Amniotic epithelial cell (primary cell): ENCODE data around the gene ZNF521.

ENCODE experiments used
- DNase-seq: peaks from one replicate; pipeline ENCODE4 v3.0.0-alpha.2; 2010; ENCODE audit warnings: low read depth

Gene ZNF521

GRCh38 chr18:25225151-25225550, 126.8 kb downstream of the ZNF521 start:
- no peak for DNase-seq

- no peak for DNase-seq
Measured at GRCh38 chr18:25223899-25224886, 127.8 kb downstream of the ZNF521 start.

- DNase-seq, result no peak
Measured at GRCh38 chr18:25223211-25223610, 128.8 kb downstream of the ZNF521 start.

GRCh38 chr18:25222648-25223047, 129.3 kb downstream of the ZNF521 start:
- DNase-seq, result no peak

DNA sequence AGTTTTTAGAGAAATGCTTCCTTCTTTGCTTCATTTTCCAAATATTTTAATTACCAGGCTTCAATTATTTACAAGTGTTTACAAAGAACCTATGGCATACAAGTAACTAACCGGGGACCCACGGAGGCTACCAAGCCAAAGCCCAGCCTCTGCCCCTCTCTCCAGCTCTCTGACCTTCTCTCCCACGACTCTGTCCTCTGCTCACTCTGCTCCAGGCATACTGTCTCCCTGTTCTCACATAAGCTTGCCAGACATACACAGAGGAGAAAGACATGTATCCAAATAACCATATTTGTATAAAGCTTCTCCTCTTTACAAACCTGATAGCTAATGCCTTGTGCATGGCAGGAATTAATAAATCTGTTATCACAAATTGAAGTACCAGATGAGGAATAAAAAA, 141.3 kb downstream of the ZNF521 start:
- no peak for DNase-seq

DNA sequence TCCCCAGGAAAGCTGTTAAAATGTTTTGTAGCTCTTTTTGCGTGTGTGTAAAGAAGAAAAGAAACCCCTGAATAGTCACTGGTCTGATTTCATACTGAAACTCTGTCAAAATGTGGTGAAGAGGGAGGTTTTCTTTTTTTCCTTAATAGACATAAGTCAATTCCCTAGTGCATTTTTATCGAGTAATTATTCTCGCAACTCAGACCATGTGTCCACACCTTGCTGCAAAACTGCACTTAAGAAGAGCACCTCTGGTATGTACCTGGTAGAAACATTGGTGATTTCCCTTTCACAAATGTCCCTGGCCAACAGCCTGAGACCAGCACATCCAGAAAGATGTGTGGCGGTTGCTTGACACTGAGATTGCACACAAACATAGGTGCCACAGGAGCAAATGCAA, 159.9 kb downstream of the ZNF521 start:
- no peak for DNase-seq

DNA sequence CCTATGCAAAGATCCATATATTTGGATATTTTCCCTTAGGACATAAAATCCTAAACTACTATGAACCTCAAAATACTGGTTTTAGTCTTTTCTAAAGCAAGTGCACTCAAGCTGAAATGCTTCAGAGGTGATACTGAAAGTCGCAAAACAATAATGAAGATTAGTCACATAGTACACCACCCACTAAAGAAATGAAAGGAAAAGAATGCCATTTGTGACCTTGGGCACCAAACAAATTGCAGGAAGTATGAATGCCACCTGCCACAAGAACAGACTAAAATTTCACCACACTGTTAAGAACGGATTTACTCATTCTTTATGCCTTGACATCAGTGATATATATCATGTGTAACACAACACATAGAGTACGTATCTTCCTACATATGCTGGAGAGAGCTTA, 161.5 kb downstream of the ZNF521 start:
- no peak for DNase-seq

- no peak for DNase-seq
Measured at GRCh38 chr18:25189391-25190185, 162.4 kb downstream of the ZNF521 start.

GRCh38 chr18:25187521-25188192, 164.3 kb downstream of the ZNF521 start:
- no peak for DNase-seq

GRCh38 chr18:25186871-25187270, 165.1 kb downstream of the ZNF521 start:
- no peak for DNase-seq

DNA sequence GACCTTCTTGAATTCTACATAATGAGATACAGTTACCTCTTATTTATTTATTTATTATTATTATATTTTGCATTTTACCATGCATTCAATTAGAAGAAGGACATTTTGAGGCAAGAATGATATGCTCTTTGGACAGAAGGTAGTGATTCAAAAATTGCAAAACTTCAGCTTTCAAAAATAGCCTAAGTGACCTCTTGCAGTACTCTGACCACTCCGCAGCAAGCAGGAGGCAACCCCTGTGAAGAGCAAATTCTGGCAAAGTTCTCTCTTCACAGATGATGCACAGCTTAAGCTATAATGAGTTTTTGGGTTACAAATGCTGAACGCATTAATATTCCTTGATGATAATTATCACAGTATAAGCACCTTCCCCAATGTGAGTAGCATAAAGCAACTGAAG, 170.0 kb downstream of the ZNF521 start:
- DNase-seq, result no peak

DNA sequence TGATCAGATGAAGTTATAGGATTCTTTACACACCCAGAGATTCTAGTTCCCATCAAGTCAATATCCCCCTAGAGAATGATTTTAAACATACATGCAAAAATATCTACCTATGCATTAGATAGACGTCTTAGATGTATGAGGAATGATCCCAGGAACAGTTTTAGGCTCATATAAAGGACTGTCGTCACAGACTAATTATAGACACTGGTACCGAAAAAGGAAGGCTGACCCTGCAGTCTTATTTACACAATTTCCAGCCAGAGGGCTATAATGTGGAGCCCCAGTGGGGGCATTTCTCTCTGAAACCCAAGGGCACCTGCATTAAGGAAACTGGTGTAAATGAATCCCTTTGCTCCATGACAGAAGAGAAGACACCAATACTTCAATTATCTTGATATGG, 170.4 kb downstream of the ZNF521 start:
- no peak for DNase-seq

GRCh38 chr18:25180973-25181548, 170.9 kb downstream of the ZNF521 start:
- DNase-seq, result peak; percentile 64

- no peak for DNase-seq
Measured at GRCh38 chr18:25177631-25178030, 174.3 kb downstream of the ZNF521 start.

DNA sequence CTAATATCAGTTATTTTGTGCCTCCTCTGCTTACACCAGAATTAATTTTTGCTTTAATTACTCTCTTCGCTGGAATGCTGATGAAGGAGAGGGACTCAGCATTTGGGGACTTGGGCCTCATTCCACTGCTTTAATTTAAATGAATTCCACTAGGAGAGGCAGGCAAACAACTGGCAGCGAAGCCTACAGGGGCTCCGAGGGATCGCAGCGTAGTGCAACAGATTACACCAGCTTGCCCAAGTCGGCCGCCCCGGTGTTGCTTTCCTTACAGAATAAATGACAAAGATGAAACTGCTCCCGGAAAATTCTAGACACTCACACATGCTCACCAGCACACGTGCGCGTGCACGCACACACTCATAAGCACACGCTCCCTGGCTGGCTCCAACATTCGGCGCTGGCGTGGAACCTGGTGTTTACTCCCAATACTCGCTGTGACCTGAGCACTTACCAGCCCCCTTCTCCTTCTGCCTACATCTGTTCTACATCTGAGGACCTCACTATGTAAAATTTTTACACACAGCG, 175.4 kb downstream of the ZNF521 start:
- DNase-seq, result no peak

GRCh38 chr18:25175558-25176517, 176.1 kb downstream of the ZNF521 start:
- no peak for DNase-seq

DNA sequence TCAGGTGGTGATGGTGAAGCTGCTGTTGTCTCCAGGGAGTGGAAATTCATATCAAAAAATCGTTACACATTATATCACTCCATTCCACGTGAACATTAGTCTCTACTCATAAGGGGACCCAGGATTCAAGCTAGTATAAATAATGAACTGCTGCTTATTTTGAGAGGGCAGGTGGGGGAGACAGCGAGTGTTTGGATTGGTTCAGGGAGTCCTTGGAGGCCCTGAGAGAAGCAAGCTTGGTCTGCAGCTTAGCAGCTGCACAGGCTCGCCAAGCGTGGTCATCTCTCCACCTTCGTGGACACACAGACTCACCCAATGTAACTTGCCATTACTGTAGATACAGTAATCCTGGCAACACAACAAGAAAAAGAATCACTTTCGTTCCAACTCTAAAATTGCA, 177.6 kb downstream of the ZNF521 start:
- no peak for DNase-seq

DNA sequence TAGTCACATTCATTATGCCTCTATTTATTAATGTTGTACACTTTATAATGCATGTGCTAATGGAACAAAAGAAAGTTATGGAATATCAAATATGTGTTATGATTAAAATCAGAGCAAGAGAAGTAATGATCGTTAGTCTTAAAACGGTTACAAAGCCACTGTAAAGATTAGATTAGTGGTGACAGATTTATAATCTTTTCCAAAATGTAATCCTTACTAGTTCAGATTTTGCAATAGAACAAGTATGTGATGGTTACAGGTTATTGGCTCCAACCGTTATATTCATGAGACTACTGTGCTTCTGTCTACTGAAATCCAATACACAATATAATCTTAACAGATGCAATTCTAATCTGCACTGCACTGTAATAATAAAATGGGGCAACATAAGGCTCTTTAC, 180.6 kb downstream of the ZNF521 start:
- DNase-seq, result no peak

DNA sequence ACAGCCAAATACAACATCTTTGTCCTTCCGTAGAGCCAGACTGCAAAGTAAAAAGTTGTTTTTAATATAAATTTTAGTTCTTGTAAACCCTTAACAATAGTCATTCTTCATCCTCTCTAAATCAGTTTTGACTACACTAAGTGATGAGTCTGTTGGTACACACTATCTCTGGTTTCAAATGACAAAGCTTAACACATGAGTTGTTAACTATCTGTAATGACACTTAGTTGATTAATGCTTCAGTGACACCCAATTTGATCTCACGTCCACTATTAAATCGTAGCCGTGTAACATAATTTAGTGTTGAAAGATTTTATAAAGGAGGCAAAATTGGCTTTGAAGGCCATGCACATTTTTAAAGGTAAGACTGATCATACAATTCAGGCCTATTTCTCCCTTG, 181.6 kb downstream of the ZNF521 start:
- no peak for DNase-seq

GRCh38 chr18:25169701-25170100, 182.3 kb downstream of the ZNF521 start:
- DNase-seq, result peak; percentile 9
